Ramos (cell line): ENCODE results near the gene HOXB8.

Experiments
- in situ Hi-C: fragments of 300-500 bp; cut with MboI; formaldehyde crosslinking; loops from one replicate; pipeline ENCODE4 v1.14.3; 2022; ENCODE audit warnings: low sequenced_read_pairs; ENCODE audit not compliant: unreplicated experiment

Gene HOXB8

DNA sequence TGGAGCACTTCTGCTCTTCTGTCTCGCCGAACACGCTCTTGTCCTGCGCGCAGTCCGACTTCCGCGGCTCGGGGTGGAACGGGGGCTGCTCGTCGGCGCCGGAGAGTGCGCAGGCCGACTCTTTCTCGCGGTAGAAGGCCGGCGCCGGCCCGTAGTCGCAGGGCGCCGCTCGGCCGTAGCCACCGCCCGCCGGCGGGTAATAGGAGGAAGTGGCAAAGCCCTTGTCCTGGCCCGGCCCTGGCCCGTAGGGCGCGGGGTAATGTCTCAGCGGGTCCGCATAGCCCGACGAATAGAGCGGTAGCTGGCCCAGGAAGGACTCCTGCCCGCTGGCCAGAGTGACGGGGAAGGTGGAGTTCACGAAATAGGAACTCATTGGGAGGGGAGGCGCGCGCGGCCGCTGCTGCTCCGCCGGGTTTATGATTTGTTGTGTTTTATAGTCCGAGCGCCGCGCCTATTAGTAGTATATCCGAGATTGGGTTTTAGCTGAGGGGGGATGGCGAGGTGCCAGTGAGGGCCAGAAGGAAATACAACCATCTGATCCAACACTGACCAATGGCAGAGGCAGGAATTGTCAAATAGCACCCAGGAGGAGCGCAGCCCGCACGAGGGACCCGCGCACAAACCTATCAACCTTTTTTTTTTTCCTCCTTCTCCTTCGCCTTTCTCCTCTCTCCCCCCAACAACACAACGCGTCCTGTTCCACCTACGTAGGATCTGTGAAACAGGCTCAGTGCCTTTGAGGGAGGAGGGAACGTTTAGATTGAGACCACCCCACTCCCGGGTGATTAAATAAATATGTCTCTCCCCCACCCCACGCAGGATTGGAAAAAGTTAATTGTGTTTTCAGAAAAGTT, 17.1 kb downstream of the HOXB8 start:
- in situ Hi-C loops = no loop called here

DNA sequence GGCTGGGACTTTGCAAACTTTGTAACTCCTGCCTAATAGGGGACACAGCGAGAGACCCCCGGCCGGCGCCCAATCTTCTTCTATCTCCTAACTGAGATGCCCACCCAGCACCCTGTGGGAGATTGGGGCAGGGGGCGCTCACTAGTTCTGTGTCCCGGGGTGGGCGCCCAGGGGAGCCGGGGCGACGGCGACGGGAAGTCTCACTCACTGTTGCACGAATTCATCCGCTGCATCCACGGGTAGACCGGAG, 17.6 kb downstream of the HOXB8 start:
- in situ Hi-C loops = no loop called here

DNA sequence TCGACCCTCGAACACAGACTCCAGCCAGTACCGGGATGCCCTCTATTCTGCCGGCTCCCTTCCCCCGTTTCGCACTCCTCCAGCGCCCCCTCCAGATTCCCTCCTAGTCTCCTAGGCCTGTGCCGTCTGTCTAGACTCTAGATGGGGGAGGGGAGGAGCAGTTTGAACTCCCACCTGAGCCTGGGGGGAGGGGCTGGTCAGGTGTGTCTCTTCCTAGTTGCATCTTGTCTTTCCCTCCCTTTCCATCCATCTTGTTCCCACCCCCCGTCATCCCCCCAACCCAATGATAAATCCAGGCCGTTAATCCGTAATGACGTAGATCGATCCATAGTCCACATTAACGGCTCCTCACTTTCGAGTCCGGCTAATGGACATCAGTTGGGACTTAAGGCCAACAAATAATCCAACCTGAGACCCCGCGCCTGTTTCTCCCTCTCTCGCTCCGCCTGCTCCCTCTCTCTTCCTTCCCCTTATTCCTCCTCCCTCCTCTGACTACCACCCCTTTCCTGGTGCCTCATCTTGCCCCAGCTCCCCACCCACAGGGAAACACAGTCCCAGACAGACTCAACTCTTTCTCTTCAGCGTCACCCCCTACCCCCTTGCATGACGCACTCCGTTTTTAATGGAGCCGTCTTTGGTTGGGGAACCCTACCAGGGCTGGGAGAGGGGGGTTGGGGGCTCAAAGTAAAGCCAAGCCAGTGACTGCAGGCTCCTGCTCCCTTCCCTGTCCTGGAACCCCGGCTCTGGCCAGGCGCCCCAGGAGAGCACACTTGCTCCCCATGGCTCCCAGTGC, 18.2 kb downstream of the HOXB8 start:
- in situ Hi-C loops = no loop called here

DNA sequence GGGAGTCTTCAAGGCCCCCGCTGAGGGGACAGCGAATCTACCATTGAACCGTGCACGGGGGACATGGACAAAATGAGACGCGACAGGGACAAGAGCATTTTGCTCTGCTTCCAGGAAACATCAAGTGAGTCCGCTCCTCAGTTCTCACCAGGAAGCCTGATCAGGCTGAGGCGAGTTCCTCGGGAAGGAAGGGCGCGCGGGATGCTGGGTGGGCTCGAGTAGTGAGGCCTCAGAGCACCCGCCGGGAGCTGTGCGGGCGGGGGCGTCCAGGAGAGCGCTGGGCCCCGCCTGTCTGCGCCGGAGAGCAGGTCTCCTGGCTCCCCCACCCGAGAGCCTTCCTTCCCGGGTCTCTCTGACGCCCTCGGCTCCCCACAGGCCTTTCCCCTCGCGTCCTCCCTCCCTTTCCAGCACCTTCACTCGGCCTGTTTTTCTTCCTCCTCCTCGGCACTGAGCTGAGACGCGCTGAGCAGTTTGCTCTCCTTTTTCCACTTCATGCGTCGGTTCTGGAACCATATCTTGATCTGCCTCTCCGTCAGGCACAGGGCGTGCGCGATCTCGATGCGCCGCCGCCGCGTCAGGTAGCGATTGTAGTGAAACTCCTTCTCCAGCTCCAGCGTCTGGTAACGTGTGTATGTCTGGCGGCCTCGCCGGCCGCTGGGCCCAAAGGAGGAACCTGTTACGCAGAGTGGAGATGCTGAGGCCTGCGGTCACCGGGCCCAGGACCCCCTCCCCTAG, 18.9 kb downstream of the HOXB8 start:
- in situ Hi-C loops = no loop called here

DNA sequence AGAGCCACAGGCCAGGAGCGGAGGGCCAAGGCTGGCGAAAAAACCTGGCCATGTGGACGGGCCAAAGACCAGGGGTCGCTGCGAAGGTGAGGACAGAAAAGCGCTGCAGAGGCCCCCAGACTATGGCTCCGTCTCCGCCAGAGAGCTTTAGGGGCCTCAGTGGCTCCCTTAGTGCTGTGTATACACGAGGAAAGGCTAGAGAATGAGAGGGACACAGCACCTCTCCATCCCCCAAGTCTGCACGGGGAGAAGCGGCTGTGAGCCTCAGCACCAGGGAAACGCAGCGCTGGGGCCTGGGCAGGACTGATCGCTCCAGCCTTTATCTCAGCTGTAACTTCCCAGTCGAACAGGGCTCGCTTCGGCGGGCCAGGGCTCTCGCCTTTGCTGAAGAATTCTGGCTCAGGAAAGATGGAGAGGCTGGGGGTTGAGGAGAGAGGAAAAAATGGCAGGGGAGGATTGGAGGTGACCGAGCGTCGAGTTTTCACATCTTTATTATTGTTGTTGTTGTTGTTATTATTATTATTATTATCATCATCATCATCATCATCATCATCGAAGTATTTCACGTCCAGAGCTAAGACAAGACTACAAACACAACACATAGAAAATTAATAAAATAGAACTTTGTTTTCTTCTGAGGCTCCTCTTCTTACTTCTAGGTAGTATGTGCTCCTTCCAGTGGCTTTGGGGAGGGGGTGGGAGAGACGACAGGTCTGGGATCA, 19.7 kb downstream of the HOXB8 start:
- in situ Hi-C loops = no loop called here

DNA sequence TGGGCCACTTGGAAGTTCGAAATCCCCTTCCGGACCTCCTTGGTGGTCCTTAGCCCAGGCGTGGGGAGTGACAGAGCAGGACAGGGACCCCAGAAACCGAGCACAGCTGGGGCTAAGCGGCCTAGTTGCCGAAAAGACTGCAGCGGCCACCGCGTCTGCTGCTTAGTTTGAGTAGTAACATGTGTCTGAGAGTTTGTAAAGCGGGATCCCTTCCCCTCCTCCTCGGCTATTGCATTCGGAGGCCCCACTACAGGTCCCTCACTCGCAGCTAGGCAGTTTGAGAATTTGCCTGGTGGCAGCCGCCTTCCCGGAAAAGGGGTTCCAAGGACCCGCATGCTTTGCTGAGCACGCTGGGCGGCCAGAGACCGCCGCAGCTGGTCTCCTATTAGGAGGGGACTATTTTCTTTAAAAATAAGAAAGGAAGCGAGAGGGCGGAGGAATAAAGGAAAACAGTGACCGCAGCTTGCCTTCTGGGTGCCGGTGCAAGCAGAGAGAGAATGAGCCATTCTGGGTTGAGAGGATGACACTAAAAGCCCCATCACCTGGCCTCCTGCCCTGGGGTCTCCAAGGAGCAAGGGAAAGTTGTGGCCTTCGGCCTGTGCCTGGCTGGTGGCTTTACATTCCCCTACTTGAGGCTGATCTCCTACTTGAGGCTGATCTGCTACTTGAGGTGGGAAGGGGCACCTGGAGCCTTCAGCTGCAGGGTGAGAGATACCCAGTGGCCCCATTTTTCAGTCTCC, 20.4 kb downstream of the HOXB8 start:
- in situ Hi-C loops = no loop called here

DNA sequence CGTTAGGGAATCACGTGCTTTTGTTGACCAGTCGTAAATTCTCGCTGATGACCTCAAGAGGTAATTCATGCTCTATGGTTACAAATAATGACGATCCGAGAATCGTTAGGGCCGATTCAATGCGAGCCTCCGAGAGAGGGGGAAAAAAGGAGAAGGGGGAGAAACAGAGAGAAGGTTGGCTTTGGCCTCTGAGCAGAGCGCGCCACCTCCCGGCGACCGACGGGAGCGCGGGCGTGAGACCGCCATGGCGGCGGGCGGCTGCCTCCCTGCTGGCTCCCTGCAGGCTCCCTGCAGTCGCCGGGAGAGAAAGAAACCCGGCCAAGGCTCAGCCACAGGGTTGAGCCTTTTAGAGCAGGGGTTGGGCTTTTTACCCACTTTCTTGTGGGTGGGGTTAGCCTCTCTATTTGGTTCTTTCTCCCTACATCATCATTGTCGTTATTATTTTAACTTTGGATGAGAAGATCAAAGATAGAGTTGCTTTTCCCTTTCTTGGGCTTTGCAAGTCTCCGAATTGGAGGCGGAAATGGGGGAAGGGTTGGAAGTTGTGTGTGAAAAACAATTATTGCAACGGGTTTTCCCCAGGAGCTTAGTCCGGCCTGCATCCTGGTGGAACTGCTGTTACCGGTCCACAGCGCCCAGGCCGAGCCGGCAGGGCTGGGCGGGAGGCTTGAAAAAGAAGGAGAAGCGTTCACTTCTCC, 21.1 kb downstream of the HOXB8 start:
- in situ Hi-C loops = no loop called here

DNA sequence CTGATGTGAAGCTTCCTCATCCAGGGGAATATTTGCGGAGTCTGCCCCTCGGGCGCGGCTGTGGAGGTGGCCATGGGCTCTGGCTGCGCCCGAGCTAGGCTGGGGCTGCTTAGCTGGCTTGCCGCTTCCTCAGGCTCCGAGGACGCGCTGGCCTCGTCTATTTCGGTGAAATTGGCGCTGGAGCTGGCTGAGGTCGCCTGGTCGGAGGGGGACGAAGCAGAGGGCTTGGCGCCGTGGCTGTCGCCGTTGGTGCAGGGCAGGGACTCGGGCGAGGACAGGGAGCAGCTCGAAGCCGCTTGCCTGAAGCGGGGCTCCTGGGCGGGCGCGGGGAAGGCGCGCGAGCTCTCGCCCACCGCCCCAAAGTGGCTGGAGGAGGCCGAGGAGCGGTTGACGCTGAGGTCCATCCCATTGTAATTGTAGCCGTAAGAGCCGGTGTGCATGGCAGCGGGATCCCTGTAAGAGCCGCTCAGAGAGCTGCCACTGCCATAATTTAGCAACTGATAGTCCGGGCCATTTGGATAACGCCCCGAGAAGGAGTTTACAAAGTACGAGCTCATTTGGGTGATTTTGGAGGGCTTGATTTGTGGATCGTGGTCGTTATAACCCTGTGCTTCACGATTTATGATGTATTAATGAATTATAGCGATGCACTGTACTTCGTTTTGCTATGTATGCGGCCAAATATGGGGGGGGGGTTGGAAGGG, 21.8 kb downstream of the HOXB8 start, which contains the start of gene HOXB5:
HOXB5 (minus strand) TSS at position 654 of the 704 bp plus-strand sequence; CDS start at position 557, 97 bp downstream.
- in situ Hi-C loops = no loop called here

DNA sequence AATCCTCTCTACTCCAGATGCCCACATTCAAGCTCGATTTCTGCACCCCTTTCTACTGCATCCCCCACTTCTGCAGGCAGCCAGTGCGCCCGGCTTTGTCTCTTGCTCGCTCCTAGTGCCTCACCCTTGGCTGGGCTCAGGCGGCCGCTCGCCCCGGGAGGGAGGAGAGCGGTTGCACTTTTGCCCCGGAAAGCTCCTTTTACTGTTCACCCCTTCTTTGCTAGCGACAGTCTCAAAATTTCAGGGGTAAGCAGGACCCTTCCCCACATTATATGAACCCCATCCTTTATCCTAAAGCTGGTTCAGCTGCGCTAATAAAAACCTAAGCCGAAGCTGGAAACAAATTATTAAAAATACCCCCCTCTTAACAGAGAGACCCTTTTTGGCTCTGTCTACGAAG, 22.5 kb downstream of the HOXB8 start:
- in situ Hi-C loops = no loop called here

DNA sequence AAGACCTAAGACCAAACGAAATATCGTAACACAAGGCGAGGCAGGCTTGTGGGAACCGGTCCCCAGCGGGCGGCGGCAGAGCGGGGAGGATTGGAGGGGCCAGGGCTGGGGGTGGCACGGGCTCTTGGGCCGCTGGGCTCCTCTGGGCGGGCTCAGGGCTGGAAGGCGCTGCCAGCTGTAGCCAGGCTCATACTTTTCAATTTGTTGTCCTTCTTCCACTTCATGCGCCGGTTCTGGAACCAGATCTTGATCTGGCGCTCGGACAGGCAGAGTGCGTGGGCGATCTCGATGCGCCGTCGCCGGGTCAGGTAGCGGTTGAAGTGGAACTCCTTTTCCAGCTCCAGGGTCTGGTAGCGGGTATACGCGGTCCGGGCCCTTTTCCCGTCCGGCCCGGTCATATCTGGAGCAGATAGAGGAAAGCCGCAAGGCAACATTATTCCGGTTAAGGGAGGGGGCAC, 23.0 kb downstream of the HOXB8 start:
- in situ Hi-C loops = no loop called here

DNA sequence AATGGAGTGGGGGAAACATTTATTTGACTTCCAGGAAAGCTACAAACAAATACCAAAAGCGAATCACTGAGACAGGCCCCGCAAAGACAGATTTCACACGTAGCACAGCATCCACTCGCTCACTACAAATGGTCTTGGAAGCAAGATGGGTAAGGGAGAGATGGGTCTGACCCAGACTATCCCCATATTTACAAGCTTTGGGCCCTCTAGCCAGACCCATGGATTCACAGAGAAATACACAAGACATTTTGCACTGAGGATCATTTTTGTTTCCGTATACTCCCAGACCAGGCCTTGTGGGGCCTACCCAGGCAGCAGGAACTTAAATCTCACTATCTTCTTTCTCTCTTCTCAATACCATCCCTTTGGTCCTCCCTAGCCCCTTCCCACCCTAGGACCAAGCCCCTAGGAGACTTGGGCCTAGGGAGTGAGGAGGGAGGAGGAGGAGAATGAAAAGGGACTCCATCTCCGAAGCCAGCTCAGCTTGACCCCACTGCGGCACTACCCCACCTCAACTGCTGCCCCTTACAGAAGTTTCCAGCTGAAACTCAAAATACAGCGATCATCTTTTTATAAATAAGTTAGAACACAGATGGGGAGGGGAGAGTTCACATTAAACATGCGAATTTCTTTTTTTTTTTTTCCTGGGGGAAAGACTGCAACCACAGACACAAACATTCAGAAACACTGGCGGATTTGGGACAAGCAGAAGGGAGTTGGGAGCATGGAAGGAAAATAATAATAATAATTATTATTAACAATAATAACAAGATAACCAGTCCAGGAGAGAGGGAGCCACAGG, 23.6 kb downstream of the HOXB8 start:
- in situ Hi-C loops = no loop called here

DNA sequence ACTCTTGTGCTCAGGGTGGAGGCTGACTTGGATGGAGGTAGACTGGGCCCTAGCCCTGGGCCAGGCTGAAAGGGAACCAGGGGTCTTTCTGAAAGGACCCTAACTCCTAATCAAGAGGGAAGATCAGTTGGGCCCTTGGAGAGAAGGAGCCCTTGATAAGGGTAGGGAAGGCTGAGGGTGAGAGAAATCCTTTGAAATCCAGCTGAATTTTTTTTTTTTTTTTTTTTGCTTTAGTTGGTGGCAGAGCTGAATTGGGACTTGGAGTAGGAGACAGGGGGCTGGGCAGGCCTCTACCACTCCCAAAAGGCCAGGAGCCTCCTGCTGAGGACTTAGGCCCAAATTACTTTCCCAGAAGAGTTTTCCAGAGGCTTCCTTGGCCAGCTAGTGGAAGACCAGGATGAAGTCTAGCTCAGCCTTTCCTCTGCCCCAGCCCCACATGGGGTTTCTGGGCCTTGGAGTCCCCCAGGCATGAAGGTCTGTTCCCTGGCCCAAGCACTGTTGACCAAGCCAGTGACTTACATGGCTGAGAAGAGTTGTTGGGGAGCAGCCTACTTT, 24.4 kb downstream of the HOXB8 start:
- in situ Hi-C loops = no loop called here

DNA sequence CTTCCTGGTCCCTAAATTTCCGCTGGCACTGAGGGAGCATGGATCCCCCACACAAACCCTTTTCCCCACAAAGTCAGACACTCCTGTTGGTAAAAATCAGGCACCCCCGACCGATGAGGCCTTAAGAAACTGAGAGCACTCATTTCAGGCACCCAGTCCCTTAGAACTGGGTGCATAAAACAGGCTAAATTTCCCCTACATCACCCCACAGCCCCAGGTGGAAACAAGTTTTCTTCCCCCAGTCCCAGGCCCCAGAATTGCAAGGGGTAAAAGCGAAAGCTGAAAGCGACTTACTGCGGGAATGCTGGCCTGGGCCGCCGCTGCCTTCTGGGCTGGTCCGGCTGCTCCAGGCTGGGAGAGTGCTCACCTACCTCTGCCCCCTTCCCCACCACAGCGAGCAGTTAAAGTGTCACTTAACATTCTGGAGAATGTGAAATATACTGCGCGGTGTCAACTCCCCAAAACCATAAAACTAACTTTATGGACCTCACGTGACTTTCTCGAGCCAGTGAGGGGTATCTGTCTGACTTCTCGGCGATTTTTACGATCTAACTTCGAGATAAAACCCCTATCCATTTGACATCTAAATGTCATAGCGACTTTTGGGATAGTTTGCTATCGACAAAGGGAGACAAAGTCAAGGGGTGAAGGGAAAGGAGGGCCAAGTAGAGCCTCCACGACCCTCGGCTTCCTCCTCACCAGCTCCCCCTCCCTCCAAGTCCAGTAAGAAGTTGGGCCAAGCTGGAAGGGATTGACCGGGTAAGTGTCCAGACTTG, 25.1 kb downstream of the HOXB8 start, which contains the start of gene HOXB3:
HOXB3 (minus strand) TSS at position 411 of the 776 bp plus-strand sequence. CDS start 37,767 bp downstream, outside the sequence.
- in situ Hi-C loops = no loop called here

DNA sequence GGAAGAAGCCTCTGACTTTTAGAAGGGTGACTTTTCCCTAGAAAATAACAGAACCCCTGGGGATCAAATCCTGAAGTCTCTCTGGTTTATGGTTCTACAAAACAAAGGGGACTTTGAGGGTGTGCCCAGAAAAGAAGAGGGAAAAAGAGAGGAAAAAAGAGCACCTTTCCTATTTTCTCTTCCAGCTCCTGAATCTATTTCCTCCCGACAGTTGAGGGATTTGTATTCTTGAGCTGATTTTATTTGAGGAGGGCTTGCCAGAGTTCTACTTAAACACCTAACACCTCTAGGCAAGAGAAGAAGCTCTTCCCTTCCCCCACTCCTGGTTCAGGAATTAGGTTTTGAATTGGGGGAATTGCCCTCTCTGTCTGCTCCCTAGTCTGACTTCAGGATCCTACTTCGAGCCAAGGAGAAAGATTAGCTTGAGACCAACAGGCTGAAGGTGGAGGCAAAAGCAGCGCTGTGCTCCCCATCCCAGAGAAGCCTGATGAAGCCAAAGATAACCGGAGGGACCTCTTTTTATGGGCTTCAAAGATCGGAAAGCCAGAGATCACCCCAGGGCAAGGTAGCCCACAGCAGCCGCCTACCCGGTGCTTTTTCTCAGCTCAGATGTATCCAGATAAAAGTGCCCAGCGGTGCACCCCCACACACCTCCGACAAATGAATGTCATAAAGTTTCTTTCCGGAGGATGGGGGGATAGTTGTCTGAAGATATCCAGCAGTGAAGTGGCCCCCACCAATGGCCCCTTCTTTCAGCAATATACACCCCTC, 25.8 kb downstream of the HOXB8 start:
- in situ Hi-C loops = no loop called here

DNA sequence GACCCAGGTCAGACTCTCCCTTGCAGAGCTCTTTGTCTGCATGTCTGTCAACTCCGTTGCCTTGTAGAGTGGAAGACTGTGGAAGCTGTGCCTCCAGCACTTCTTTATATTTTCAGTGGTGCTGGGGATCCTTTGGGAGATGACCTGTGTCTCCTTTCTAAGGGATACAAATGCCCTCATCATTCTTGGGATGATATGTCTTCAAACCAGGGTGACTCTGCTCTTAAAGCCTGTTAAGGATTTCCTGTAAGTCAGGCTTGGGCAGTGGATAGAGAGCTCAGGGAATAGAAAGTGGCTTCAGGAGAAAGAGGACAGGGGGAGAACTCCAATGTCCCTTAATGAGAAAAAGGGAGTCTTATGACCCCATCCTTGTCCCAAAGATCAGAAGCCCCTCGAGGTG, 26.6 kb downstream of the HOXB8 start:
- in situ Hi-C loops = no loop called here

DNA sequence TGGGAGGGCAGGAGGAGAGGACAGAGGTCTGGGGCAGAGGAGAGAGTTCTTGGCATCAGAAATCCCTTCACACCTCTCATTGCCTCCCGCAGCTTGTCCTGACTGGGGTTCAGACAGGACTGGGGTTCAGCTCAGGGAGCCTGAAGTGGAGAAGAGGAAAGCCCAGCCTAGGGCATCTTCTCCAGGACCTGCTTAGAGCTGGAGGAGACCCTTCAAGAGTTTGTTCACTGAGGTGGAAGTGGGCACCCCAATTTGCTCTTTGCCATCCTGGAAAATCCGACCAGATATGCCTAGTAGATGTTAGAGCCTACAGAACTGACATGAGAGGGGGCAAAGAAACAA, 27.0 kb downstream of the HOXB8 start:
- in situ Hi-C loops = no loop called here
